Testis (tissue), 3 donors: ENCODE data around the gene PHLDB3. TPM values are rescaled to one million over a fixed set of nuclear protein-coding genes. Genes with fewer than 3 reads are reported as not detected.
"Not testable (repeated sequence)": the region's sequence is repeated elsewhere in the genome, so short reads cannot be mapped to it uniquely, and the experiment has no call there.

Experiments used
- DNase-seq: peaks from one replicate; pipeline ENCODE4 v3.0.0-alpha.2; 2019
- H3K27ac ChIP-seq, 2 donors: fragments of 200-600 bp; sonication (generic); one replicate each; pipeline ENCODE4 v1.5.1; 2019
- H3K27me3 ChIP-seq: fragments of 200-600 bp; sonication (generic); one replicate; pipeline ENCODE4 v1.5.1; 2019
- H3K36me3 ChIP-seq: fragments of 200-600 bp; sonication (generic); one replicate; pipeline ENCODE4 v1.5.1; 2017; ENCODE audit warnings: low read depth; ENCODE audit errors: missing control alignments
- H3K4me1 ChIP-seq: fragments of 200-600 bp; sonication (generic); one replicate; pipeline ENCODE4 v1.5.1; 2019
- H3K4me3 ChIP-seq, 2 donors: fragments of 200-600 bp; sonication (generic); one replicate each; pipeline ENCODE4 v1.5.1; 2017 to 2019
- H3K9me3 ChIP-seq: fragments of 200-600 bp; sonication (generic); one replicate; pipeline ENCODE4 v1.5.1; 2017
- POLR2A ChIP-seq: fragments of 450-650 bp; IDR thresholded peaks from one replicate; pipeline ENCODE4 v1.6.1; 2017; ENCODE audit warnings: antibody characterized with exemption, mild to moderate bottlenecking, moderate library complexity
- WGBS, 2 donors: methylation state at CpG; one replicate each; pipeline ENCODE4 v1.1.5; 2018; 5-methylcytosine and 5-hydroxymethylcytosine counted together
- intact Hi-C: fragments of 100-400 bp; cut with DNase I; formaldehyde crosslinking; loops from one replicate; pipeline ENCODE4 v1.15.1; 2023; ENCODE audit warnings: low total_unique reads
- polyA plus RNA-seq: library from polyadenylated mRNA; stranded (reverse); fragments of 350-450 nt; fragmentation: Illumina TruSeq; extraction: RNeasy Lipid Tissue Mini Kit (QIAGEN cat#74804); gene quantifications from one replicate; pipeline ENCODE4 v1.2.3, GENCODE V29; 2014; ENCODE audit warnings: low read depth, low replicate concordance; ENCODE audit not compliant: insufficient read depth
- total RNA-seq, 2 donors: library from RNA; depleted of rRNA; stranded (reverse); fragments of >200 nt; gene quantifications; one replicate each; pipeline ENCODE4 v1.2.3, GENCODE V29; 2016
- TF ChIP-seq, protein P1 (sequence below), 3 experiments: fragments of 450-650 bp in 2 of 3; fragments of 200-600 bp in 1 of 3; sonication (generic) in 1 of 3; IDR thresholded peaks; one replicate each; pipeline ENCODE4 v1.5.1; 2016 to 2019; ENCODE audit warnings: antibody characterized with exemption in 3 of 3, mild to moderate bottlenecking in 2 of 3, moderate library complexity in 1 of 3

Gene PHLDB3
- total and polyA plus RNA-seq, 3 donors from 2014 or later = 27.1 to 62.2 (median 28.3) TPM

DNA sequence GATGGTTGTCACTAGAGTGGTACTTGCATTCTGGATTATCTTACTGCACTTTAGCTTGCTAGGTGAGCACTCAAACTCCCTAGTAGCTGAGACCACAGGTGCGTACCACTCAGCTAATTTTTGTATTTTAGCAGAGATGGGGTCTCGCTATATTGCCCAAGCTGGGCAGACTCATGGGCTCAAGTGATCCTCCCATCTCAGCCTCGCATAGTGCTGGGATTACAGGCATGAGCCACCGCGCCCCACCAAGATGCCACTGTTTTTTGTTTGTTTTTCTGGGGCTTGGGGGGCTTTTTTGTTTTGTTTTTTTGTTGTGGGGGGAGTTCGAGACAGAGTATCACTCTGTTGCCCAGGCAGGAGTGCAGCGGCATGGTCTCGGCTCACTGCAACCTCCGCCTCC is 56.9 kb downstream of the PHLDB3 start:
- no peak overlapping the region for H3K4me3 ChIP-seq
- intact Hi-C loops = loop anchor here (5.0 kb wide), 1 partner anchor 70 kb away; no protein-coding TSS in a partner anchor
- TF ChIP-seq, protein P1, sequence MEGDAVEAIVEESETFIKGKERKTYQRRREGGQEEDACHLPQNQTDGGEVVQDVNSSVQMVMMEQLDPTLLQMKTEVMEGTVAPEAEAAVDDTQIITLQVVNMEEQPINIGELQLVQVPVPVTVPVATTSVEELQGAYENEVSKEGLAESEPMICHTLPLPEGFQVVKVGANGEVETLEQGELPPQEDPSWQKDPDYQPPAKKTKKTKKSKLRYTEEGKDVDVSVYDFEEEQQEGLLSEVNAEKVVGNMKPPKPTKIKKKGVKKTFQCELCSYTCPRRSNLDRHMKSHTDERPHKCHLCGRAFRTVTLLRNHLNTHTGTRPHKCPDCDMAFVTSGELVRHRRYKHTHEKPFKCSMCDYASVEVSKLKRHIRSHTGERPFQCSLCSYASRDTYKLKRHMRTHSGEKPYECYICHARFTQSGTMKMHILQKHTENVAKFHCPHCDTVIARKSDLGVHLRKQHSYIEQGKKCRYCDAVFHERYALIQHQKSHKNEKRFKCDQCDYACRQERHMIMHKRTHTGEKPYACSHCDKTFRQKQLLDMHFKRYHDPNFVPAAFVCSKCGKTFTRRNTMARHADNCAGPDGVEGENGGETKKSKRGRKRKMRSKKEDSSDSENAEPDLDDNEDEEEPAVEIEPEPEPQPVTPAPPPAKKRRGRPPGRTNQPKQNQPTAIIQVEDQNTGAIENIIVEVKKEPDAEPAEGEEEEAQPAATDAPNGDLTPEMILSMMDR (IDR thresholded peaks at IDR 0.05) = no peak
- TF ChIP-seq POLR2A = no peak
- no peaks in the 10 kb centered on the region for H3K9me3 ChIP-seq
- 82% methylated on average over 8 to 9 of the region's 9 CpGs for WGBS, 2 donors
- H3K36me3 ChIP-seq = no peaks in the 10 kb centered on the region
- no peaks in the 10 kb centered on the region for H3K4me1 ChIP-seq
- no peaks in the 10 kb centered on the region for H3K27me3 ChIP-seq
- no peak overlapping the region for H3K27ac ChIP-seq
- DNase-seq = no peak

DNA sequence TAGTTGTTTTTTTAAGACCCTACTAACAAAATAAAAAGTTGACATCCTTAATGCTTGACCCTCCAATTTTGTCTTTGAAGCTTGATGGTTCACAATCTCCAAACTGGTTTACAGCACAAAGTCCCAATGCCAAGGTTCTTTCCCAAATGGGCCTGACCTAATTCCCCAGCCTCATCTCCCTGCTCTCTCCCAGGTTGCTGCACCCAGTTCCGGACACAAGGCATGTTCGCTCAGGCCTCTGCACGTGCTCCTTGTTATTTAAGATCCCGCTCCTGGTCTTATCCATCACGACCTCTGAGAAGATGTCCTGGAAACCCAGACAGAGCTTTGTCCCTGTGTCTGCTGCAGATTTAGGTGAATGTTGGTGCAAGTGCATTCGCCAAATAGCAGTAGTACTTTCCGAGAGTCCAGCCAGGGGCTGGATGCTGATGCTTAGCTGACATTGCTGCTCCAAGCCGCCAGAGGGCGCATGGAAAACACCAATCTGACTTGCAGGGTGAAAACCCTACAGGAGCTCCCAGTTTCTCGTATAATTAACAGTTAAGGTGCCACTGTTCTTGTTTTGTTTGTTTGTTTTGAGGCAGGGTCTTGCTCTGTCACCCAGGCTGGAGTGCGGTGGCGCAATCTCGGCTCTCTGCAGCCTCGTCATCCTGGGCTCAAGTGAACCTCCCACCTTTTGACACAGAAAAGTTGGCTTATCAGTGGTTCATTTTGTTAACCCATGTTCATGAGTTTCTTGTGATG is 57.6 kb downstream of the PHLDB3 start:
- 23 to 27% methylated on average over 14 of the region's 14 CpGs for WGBS, 2 donors
- TF ChIP-seq POLR2A = no peak
- TF ChIP-seq, protein P1 (IDR thresholded peaks at IDR 0.05) = peak; percentile 93 to 96 (median 96)
- H3K9me3 ChIP-seq = no peaks in the 10 kb centered on the region
- DNase-seq = peak; percentile 83
- H3K4me1 ChIP-seq = no peaks in the 10 kb centered on the region
- intact Hi-C loops = loop anchor here (5.0 kb wide), 1 partner anchor 70 kb away; no protein-coding TSS in a partner anchor
- no peaks in the 10 kb centered on the region for H3K27me3 ChIP-seq
- H3K4me3 ChIP-seq = no peak overlapping the region
- no peaks in the 10 kb centered on the region for H3K36me3 ChIP-seq
- no peak overlapping the region for H3K27ac ChIP-seq

DNA sequence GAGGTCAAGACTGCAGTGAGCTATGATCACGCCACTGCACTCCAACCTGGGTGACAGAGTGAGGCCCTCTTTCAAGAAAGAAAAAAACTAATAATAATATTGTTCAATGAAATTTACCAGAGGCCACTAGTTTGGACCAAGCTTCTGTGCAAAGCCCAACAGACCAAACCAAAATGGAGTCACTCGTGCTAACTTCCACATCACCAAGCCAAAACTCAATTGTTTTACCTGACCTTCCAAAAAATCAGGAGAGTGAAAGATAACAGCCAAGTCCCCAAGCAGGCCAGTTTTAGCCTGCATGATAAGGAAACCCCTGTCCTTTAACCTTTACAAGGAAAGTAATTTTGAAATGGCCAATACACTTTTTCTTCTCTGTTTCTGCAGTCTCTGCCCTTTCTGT is 59.1 kb downstream of the PHLDB3 start:
- no peak for DNase-seq
- H3K9me3 ChIP-seq = no peaks in the 10 kb centered on the region
- no peak overlapping the region for H3K4me3 ChIP-seq
- WGBS, 2 donors = 87 to 90% methylated on average over 2 of the region's 2 CpGs
- H3K4me1 ChIP-seq = no peaks in the 10 kb centered on the region
- no peak overlapping the region for H3K27ac ChIP-seq
- no peaks in the 10 kb centered on the region for H3K36me3 ChIP-seq
- TF ChIP-seq, protein P1 (IDR thresholded peaks at IDR 0.05) = no peak
- no peak for TF ChIP-seq POLR2A
- H3K27me3 ChIP-seq = no peaks in the 10 kb centered on the region
- intact Hi-C loops = loop anchor here (5.0 kb wide), 1 partner anchor 72 kb away; no protein-coding TSS in a partner anchor

DNA sequence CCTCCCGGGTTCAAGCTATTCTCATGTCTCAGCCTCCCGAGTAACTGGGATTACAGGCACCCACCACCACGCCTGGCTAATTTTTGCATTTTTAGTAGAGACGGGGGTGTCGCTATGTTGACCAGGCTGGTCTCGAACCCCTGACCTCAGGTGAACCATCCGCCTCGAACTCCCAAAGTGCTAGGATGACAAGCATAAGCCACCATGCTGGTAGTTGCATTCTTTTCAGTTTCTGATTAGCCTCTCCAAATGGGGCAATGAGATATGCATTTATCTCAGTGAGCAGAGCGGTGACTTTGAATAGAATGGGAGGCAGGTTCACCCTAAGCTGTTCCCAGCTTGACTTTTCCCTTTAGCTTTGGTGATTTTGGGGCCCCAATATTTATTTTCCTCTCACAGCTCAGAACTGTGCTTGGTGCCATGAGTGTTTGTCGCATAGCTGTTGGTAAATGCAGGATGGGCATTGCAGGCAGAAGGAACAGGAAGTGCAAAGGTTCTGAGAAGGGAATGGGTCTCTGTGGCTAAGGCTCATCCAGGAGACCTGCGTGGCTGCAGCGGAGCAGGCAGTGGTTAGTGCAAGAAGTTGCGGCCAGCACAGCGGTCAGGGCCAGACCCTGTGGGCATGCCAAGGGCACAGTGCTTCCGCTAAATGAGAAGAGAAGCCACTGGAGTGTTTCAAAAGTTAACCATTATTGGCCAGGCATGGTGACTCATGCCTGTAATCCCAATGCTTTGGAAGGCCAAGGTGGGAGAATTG is 59.8 kb downstream of the PHLDB3 start:
- Histone ChIP-seq H3K27me3 (no peaks in the 10 kb centered on the region), H3K36me3 (no peaks in the 10 kb centered on the region), H3K9me3 (no peaks in the 10 kb centered on the region), H3K4me3 (no peak overlapping the region), H3K27ac (no peak overlapping the region), H3K4me1 (no peaks in the 10 kb centered on the region)
- no peak for TF ChIP-seq POLR2A
- intact Hi-C loops = loop anchor here (5.0 kb wide), 1 partner anchor 73 kb away; no protein-coding TSS in a partner anchor
- DNase-seq = no peak
- 82 to 89% methylated on average over 15 of the region's 15 CpGs for WGBS, 2 donors

DNA sequence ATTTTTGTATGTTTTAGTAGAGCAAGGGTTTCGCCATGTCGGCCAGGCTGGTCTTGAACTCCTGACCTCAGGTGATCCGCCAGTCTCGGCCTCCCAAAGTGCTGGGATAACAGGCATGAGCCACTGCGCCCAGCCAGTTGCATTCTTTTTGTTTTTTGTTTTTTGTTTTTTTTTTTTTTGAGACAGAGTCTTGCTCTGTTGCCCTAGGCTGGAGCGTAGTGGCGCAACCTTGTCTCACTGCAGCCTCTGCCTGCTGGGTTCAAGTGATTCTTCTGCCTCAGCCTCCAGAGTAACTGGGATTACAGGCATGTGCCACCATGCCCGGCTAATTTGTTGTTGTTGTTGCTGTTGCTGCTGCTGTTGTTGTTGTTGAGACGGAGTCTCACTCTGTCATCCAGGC is 60.5 kb downstream of the PHLDB3 start:
- H3K36me3 ChIP-seq, H3K27ac ChIP-seq, DNase-seq, H3K4me1 ChIP-seq, H3K27me3 ChIP-seq, H3K4me3 ChIP-seq, H3K9me3 ChIP-seq, intact Hi-C loops: not testable (repeated sequence)
- WGBS, 2 donors = 82 to 92% methylated on average over 9 of the region's 9 CpGs
